Tibial nerve (tissue), 4 donors: Measurements from ENCODE around the gene ALPK3. TPM values are rescaled to one million over a fixed set of nuclear protein-coding genes. Genes with fewer than 3 reads are reported as not detected.

Source experiments
- DNase-seq, 2 donors: peaks; one replicate each; pipeline ENCODE4 v3.0.0-alpha.2; 2019; ENCODE audit warnings: low spot score in 2 of 2
- H3K27ac ChIP-seq, 4 donors: fragments of 200-600 bp; sonication (generic) in 3 of 4; one replicate each; pipeline ENCODE4 v1.5.1; 2017 to 2019; ENCODE audit warnings: mild to moderate bottlenecking in 1 of 4
- H3K27me3 ChIP-seq, 2 donors: fragments of 200-600 bp; sonication (generic) in 1 of 2; one replicate each; pipeline versions ENCODE4 v1.5.1 to v1.6.0; 2017 to 2019
- H3K36me3 ChIP-seq, 3 donors: fragments of 200-600 bp; sonication (generic); one replicate each; pipeline ENCODE4 v1.5.1; 2018 to 2019
- H3K4me1 ChIP-seq, 4 donors: fragments of 200-600 bp; sonication (generic) in 3 of 4; one replicate each; pipeline ENCODE4 v1.5.1; 2017 to 2019
- H3K4me3 ChIP-seq, 4 donors: fragments of 200-600 bp; sonication (generic) in 3 of 4; one replicate each; pipeline ENCODE4 v1.5.1; 2017 to 2019; ENCODE audit warnings: mild to moderate bottlenecking in 1 of 4, moderate library complexity in 1 of 4
- H3K9me3 ChIP-seq, 4 donors: fragments of 200-600 bp; sonication (generic) in 3 of 4; one replicate each; pipeline ENCODE4 v1.5.1; 2017 to 2019
- CTCF ChIP-seq, 5 experiments: fragments of 200-600 bp in 3 of 5; fragments of 450-650 bp in 2 of 5; sonication (generic) in 3 of 5; IDR thresholded peaks; one replicate each; pipeline ENCODE4 v1.5.1; 2016 to 2019; ENCODE audit warnings: antibody characterized with exemption in 5 of 5, mild to moderate bottlenecking in 3 of 5, moderate library complexity in 2 of 5
- EP300 ChIP-seq, 2 donors: sonication (generic); formaldehyde crosslinking; IDR thresholded peaks; one replicate each; pipeline ENCODE4 v1.6.1; 2017; ENCODE audit warnings: antibody characterized with exemption in 2 of 2, mild to moderate bottlenecking in 1 of 2
- POLR2A ChIP-seq, 2 donors: fragments of 450-650 bp; IDR thresholded peaks; one replicate each; pipeline ENCODE4 v1.6.1; 2017; ENCODE audit warnings: antibody characterized with exemption in 2 of 2, mild to moderate bottlenecking in 2 of 2, moderate library complexity in 2 of 2
- WGBS, 2 donors: methylation state at CpG; one replicate each; pipeline ENCODE4 v1.1.5; 2018; 5-methylcytosine and 5-hydroxymethylcytosine counted together
- total RNA-seq, 4 donors: library from RNA; depleted of rRNA; stranded (reverse); fragments of >200 nt; gene quantifications; one replicate each; pipeline ENCODE4 v1.1.0, GENCODE V29; 2016

Gene ALPK3
- total RNA-seq, 4 donors from 2014 or later: 2.4 to 7.1 (median 4.7) TPM

- TF ChIP-seq CTCF (IDR thresholded peaks at IDR 0.05): no peak
- TF ChIP-seq EP300 (IDR thresholded peaks at IDR 0.05): no peak
- no peak for TF ChIP-seq POLR2A (IDR thresholded peaks at IDR 0.05)
- H3K27ac ChIP-seq: no peak overlapping the region
- H3K4me1 ChIP-seq: peaks cover 0 to 37% (median 7%) of the 10 kb centered on the region in 4 donors
- H3K36me3 ChIP-seq: peaks cover 0 to 68% (median 7%) of the 10 kb centered on the region in 3 donors
- H3K9me3 ChIP-seq: no peaks in the 10 kb centered on the region
- H3K27me3 ChIP-seq: no peaks in the 10 kb centered on the region
- H3K4me3 ChIP-seq: no peak overlapping the region
- no peak for DNase-seq
- 97 to 100% methylated on average over 4 of the region's 4 CpGs for WGBS, 2 donors
Observed at GRCh38 chr15:84790676-84791075, 26.5 kb upstream of the ALPK3 start.

- Histone ChIP-seq H3K27me3 (no peaks in the 10 kb centered on the region), H3K9me3 (no peaks in the 10 kb centered on the region), H3K4me1 (peaks cover 0 to 27% (median 7%) of the 10 kb centered on the region in 4 donors), H3K36me3 (peaks cover 0 to 62% (median 7%) of the 10 kb centered on the region in 3 donors), H3K4me3 (no peak overlapping the region), H3K27ac (no peak overlapping the region)
- WGBS, 2 donors: 91 to 97% methylated on average over 2 of the region's 2 CpGs
- TF ChIP-seq CTCF (IDR thresholded peaks at IDR 0.05) (no peak), EP300 (IDR thresholded peaks at IDR 0.05) (no peak), POLR2A (IDR thresholded peaks at IDR 0.05) (no peak)
- no peak for DNase-seq
Observed at GRCh38 chr15:84791763-84792162, 25.4 kb upstream of the ALPK3 start.

GRCh38 chr15:84793431-84794161 is 23.6 kb upstream of the ALPK3 start:
- no peaks in the 10 kb centered on the region for H3K9me3 ChIP-seq
- TF ChIP-seq EP300 (IDR thresholded peaks at IDR 0.05) (no peak), POLR2A (IDR thresholded peaks at IDR 0.05) (no peak), CTCF (IDR thresholded peaks at IDR 0.05) (no peak)
- no peak for DNase-seq
- no peak overlapping the region for H3K27ac ChIP-seq
- WGBS, 2 donors: 96 to 98% methylated on average over 7 of the region's 7 CpGs
- peaks cover 6 to 74% (median 10%) of the 10 kb centered on the region in 3 donors for H3K36me3 ChIP-seq
- no peaks in the 10 kb centered on the region for H3K27me3 ChIP-seq
- no peak overlapping the region for H3K4me3 ChIP-seq
- peaks cover 0 to 9% (median 0%) of the 10 kb centered on the region in 4 donors for H3K4me1 ChIP-seq

- H3K27me3 ChIP-seq: no peaks in the 10 kb centered on the region
- TF ChIP-seq POLR2A (IDR thresholded peaks at IDR 0.05) (no peak), CTCF (IDR thresholded peaks at IDR 0.05) (no peak), EP300 (IDR thresholded peaks at IDR 0.05) (no peak)
- peaks cover 11 to 79% (median 16%) of the 10 kb centered on the region in 3 donors for H3K36me3 ChIP-seq
- WGBS, 2 donors: 95 to 98% methylated on average over 4 of the region's 4 CpGs
- no peak overlapping the region for H3K4me3 ChIP-seq
- no peak overlapping the region for H3K27ac ChIP-seq
- H3K4me1 ChIP-seq: peaks cover 0 to 7% (median 0%) of the 10 kb centered on the region in 4 donors
- H3K9me3 ChIP-seq: no peaks in the 10 kb centered on the region
- DNase-seq: no peak
Observed at GRCh38 chr15:84794162-84794547, 23.0 kb upstream of the ALPK3 start.

GRCh38 chr15:84795186-84795585 is 22.0 kb upstream of the ALPK3 start:
- no peaks in the 10 kb centered on the region for H3K27me3 ChIP-seq
- 87 to 90% methylated on average over 3 of the region's 3 CpGs for WGBS, 2 donors
- no peak overlapping the region for H3K27ac ChIP-seq
- TF ChIP-seq POLR2A (IDR thresholded peaks at IDR 0.05) (no peak), CTCF (IDR thresholded peaks at IDR 0.05) (no peak), EP300 (IDR thresholded peaks at IDR 0.05) (no peak)
- peaks cover 12 to 88% (median 25%) of the 10 kb centered on the region in 3 donors for H3K36me3 ChIP-seq
- no peak for DNase-seq
- no peaks in the 10 kb centered on the region for H3K9me3 ChIP-seq
- H3K4me1 ChIP-seq: peaks cover 0 to 2% (median 0%) of the 10 kb centered on the region in 4 donors
- no peak overlapping the region for H3K4me3 ChIP-seq
